ENCODE measurements around the gene JAK1.
"Not testable (repeated sequence)": the region's sequence is repeated elsewhere in the genome, so short reads cannot be mapped to it uniquely, and the experiment has no call there.

JAK1 gene

GRCh38 chr1:64823691-64824476 is 142.5 kb downstream of the JAK1 start:
- DNase-seq (ENCODE audit: extremely low read depth, low read depth), result peak; percentile 54

DNA sequence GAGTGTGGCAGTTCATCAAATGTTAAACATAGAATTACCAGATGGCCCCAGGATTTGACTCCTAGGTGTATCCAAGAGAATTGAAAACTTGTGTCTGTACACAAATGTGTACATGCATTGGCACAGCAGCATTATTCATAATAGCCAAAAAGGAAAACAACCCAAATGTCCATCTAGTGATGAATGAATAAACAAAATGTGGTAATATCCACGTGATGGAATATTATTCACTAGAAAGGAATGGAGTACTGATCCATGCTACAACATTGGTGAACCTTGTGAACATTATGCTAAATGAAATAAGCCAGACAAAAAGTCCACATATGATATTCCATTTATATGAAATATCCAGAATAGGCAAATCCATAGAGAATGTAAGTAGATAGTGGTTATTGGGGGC is 143.7 kb downstream of the JAK1 start:
- TF ChIP-seq, protein P1, sequence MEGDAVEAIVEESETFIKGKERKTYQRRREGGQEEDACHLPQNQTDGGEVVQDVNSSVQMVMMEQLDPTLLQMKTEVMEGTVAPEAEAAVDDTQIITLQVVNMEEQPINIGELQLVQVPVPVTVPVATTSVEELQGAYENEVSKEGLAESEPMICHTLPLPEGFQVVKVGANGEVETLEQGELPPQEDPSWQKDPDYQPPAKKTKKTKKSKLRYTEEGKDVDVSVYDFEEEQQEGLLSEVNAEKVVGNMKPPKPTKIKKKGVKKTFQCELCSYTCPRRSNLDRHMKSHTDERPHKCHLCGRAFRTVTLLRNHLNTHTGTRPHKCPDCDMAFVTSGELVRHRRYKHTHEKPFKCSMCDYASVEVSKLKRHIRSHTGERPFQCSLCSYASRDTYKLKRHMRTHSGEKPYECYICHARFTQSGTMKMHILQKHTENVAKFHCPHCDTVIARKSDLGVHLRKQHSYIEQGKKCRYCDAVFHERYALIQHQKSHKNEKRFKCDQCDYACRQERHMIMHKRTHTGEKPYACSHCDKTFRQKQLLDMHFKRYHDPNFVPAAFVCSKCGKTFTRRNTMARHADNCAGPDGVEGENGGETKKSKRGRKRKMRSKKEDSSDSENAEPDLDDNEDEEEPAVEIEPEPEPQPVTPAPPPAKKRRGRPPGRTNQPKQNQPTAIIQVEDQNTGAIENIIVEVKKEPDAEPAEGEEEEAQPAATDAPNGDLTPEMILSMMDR (IDR thresholded peaks at IDR 0.05; ENCODE audit: low read depth, low read length), result no peak
- no peak for DNase-seq (ENCODE audit: extremely low read depth, low read depth)

More at GRCh38 chr1:64823691-64824476, 142.5 kb downstream of the JAK1 start:
- TF ChIP-seq, protein P1 (IDR thresholded peaks at IDR 0.05; ENCODE audit: low read depth, low read length), result peak; percentile 69

GRCh38 chr1:64820572-64820971 is 145.8 kb downstream of the JAK1 start:
- not testable (repeated sequence) for DNase-seq (ENCODE audit: extremely low read depth, low read depth)

GRCh38 chr1:64817364-64817763 is 149.0 kb downstream of the JAK1 start:
- not testable (repeated sequence) for DNase-seq (ENCODE audit: extremely low read depth, low read depth)

DNA sequence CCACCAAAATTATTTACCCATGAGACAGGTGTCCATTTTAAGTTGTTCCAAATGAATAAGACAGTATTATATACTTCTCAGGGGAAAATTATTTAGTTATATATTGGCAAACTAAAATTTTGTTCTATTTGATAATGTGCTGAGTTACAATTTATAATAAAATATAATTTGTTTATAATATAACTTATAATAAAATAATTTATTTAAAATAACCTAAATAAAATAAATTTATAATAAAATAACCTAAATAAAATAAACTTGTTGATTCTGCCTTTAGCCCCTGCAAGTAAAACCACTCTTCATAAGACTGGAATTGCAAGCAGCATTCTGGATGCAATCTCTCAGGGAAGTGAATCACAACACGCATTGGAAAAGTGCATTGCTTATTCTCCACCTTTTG is 151.9 kb downstream of the JAK1 start:
- DNase-seq (ENCODE audit: extremely low read depth, low read depth), result no peak
- TF ChIP-seq, protein P1 (IDR thresholded peaks at IDR 0.05; ENCODE audit: low read depth, low read length), result no peak

DNA sequence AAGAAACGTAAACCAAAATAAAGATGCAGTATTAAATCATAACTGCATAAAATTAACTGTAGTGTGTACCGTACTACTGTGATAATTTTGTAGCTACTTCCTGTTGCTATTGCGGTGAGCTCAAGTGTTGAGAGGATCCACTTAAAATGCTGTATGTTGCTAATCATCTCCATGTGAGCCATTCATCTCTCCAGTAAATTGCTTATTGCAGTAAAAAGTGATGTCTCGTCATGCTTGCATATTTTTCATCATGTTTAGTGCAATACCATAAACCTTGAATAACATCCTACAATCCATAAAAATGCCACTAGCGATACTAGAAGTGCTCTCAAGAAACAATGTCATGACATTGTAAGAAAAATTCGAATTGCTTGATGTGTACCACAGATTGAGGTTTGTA is 155.2 kb downstream of the JAK1 start:
- TF ChIP-seq, protein P1 (IDR thresholded peaks at IDR 0.05; ENCODE audit: low read depth, low read length), result no peak
- no peak for DNase-seq (ENCODE audit: extremely low read depth, low read depth)

- TF ChIP-seq, protein P1 (IDR thresholded peaks at IDR 0.05; ENCODE audit: low read depth, low read length), result no peak
- DNase-seq (ENCODE audit: extremely low read depth, low read depth), result no peak
These were observed 156.3 kb downstream of the JAK1 start for GRCh38 chr1:64810001-64810400.

DNA sequence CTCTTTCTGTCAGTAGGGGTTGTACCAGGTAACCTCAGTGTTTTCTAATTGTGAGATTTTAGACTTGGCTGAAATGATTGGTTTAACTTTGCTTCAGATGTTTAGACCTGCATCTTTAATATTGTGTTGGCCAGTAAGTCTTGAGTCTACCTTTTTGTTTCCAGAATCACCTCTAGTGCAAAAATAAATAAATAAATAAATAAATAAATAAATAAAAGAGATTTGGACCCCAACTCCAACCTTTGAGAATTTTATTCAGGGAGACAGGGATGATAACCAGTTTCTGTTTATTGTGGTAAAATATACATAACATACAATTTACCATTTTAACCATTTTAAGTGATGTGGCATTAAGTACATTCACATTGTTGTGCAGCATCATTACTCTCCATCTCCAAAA is 157.0 kb downstream of the JAK1 start:
- DNase-seq (ENCODE audit: extremely low read depth, low read depth), result no peak
- TF ChIP-seq, protein P1 (IDR thresholded peaks at IDR 0.05; ENCODE audit: low read depth, low read length), result no peak

Measured in AG09319 (cell line).